ENCODE measurements around the gene UTP25.

UTP25 gene

DNA sequence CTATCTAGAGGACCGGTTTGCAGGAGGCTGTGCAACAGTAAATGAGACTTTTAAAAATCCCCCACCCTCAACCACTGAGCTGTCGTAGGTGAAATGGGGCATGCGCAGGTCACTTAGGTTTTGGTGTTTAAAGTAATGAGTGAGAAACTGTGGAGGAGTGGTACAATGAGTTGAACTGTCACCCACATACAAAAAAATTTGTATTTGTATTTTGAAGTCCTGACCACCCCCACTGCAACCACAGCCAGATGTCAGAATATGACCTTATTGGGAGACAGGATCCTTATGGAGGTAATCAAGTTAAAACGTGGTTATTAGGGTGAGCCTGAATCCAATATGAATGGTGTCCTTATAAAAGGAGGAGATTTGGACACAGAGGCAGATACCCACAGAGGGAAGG lies 20.3 kb upstream of the UTP25 start:
- TF ChIP-seq, protein P1, sequence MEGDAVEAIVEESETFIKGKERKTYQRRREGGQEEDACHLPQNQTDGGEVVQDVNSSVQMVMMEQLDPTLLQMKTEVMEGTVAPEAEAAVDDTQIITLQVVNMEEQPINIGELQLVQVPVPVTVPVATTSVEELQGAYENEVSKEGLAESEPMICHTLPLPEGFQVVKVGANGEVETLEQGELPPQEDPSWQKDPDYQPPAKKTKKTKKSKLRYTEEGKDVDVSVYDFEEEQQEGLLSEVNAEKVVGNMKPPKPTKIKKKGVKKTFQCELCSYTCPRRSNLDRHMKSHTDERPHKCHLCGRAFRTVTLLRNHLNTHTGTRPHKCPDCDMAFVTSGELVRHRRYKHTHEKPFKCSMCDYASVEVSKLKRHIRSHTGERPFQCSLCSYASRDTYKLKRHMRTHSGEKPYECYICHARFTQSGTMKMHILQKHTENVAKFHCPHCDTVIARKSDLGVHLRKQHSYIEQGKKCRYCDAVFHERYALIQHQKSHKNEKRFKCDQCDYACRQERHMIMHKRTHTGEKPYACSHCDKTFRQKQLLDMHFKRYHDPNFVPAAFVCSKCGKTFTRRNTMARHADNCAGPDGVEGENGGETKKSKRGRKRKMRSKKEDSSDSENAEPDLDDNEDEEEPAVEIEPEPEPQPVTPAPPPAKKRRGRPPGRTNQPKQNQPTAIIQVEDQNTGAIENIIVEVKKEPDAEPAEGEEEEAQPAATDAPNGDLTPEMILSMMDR (IDR thresholded peaks at IDR 0.05; ENCODE audit: low read length, missing control alignments) = no peak
- no peak for DNase-seq (ENCODE audit: low read depth)
- H3K4me3 ChIP-seq (replicated peaks; ENCODE audit: low read depth, low read length) = no peak overlapping the region

- peak; percentile 97 for DNase-seq (ENCODE audit: low read depth)
- H3K4me3 ChIP-seq (replicated peaks; ENCODE audit: low read depth, low read length) = no peak overlapping the region
- TF ChIP-seq, protein P1 (IDR thresholded peaks at IDR 0.05; ENCODE audit: low read length, missing control alignments) = no peak
These were observed 19.7 kb upstream of the UTP25 start for GRCh38 chr1:209808059-209808581.

- H3K4me3 ChIP-seq (replicated peaks; ENCODE audit: low read depth, low read length) = no peak overlapping the region
- no peak for DNase-seq (ENCODE audit: low read depth)
- TF ChIP-seq, protein P1 (IDR thresholded peaks at IDR 0.05; ENCODE audit: low read length, missing control alignments) = no peak
These were observed 18.2 kb upstream of the UTP25 start for GRCh38 chr1:209809611-209810010.

DNA sequence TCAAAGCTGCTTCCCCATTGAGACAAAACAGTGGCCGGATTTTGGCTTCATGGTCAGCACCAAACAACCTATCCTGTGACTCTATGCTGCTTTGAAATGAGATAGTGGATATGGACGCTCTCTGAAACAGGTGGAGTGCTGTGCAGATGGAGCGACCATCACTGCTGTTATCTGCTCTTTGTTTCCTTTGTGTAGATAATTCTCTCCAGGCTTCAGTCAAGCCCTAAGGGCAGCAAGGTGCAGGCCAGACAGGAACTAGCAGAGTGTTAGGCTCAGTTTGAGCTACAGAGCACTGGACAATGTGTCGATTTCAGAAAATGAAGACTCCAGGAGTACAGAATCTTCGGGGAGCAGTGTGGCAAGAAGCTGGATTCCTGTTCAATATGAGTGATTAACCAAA lies 17.0 kb upstream of the UTP25 start:
- TF ChIP-seq, protein P1 (IDR thresholded peaks at IDR 0.05; ENCODE audit: low read length, missing control alignments) = no peak
- H3K4me3 ChIP-seq (replicated peaks; ENCODE audit: low read depth, low read length) = no peak overlapping the region
- DNase-seq (ENCODE audit: low read depth) = no peak

DNA sequence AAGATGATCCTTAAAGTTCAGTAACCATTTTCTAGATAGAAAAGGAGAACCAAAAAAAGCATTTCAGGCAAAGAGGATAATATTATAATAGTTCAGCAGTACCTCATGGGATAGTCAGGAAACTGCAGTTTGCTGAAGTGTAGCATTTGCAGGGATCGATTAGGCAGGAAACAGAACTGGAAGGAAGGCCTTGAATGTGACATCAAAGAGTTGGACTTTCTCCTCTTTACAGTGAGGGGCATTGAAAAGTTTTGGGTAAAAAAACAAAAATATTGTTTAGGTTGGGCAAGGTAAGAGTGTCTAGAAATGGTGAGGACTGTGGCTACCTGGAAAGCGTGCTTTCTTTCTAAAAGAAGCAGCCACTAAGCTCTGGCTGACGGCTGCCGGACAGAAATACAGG lies 13.9 kb upstream of the UTP25 start:
- H3K4me3 ChIP-seq (replicated peaks; ENCODE audit: low read depth, low read length) = no peak overlapping the region
- TF ChIP-seq, protein P1 (IDR thresholded peaks at IDR 0.05; ENCODE audit: low read length, missing control alignments) = no peak
- DNase-seq (ENCODE audit: low read depth) = no peak

DNA sequence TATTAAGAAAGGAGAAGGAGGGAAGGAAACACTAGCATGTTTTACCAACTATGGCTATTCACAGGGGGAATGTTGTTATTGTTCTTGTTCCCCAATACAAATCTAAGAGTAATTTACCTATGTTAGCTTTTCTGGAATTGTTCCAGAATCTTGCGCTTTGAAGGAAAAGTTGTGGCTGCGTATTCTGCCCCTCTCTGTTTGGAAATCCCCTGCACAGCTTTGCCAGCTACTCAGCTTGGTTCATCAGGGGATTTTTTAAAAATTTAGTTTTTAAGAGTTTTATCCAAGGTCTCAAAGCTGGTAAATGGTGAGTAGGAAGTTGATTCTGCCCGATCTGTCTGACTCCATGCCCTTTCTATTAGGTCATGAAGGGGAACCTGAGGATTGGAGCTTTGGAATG lies 12.3 kb upstream of the UTP25 start:
- no peak for DNase-seq (ENCODE audit: low read depth)
- TF ChIP-seq, protein P1 (IDR thresholded peaks at IDR 0.05; ENCODE audit: low read length, missing control alignments) = no peak
- no peak overlapping the region for H3K4me3 ChIP-seq (replicated peaks; ENCODE audit: low read depth, low read length)

DNA sequence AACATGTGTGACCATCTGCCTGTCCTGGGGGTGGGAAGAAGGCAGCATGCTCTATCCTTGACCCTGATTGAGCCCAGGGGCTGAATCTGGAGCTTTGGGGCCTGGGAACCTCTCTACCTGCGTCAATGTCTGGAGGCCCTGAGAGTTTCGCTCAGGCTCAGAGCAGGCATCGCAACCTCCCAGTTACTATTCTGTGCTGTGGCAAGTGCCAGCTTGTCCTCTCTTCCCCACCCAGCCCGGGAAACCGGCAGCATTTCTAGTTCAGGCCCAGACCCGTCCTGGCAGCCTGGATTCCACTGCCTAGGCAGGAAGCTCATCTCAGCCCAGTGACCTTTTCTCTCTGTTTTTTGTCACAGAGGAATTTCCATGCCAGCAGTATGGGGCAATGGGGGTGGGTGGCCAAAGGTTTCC lies 11.8 kb upstream of the UTP25 start:
- DNase-seq (ENCODE audit: low read depth) = no peak
- TF ChIP-seq, protein P1 (IDR thresholded peaks at IDR 0.05; ENCODE audit: low read length, missing control alignments) = no peak
- H3K4me3 ChIP-seq (replicated peaks; ENCODE audit: low read depth, low read length) = no peak overlapping the region
